GM12872 (cell line): ENCODE results near the gene CYP1A2.

Experiments used
- TF ChIP-seq, protein P1 (sequence below): IDR thresholded peaks from 3 replicates; pipeline ENCODE4 v1.5.1; 2011; ENCODE audit warnings: low read depth, mild to moderate bottlenecking, low read length, moderate library complexity; ENCODE audit not compliant: insufficient read depth

The CYP1A2 gene

DNA sequence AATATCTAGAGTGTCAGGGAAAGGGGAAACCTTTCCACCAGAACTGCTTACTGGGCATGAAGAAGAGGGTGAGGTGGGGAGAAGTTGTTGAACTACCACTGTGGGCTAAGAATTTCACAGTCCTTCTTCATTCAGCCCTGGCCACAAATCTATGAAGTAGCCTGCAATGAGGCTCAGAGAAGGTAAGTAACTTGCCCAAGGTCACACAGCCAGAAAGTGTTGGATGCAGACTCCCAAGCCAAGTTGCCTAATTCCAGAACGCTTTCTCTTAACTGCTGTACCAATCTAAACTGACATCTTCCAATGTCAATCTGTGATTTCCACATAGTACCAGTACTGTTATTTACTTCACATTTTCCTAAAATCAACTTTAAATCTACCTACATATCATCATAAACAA is 25.5 kb upstream of the CYP1A2 start:
- TF ChIP-seq, protein P1, sequence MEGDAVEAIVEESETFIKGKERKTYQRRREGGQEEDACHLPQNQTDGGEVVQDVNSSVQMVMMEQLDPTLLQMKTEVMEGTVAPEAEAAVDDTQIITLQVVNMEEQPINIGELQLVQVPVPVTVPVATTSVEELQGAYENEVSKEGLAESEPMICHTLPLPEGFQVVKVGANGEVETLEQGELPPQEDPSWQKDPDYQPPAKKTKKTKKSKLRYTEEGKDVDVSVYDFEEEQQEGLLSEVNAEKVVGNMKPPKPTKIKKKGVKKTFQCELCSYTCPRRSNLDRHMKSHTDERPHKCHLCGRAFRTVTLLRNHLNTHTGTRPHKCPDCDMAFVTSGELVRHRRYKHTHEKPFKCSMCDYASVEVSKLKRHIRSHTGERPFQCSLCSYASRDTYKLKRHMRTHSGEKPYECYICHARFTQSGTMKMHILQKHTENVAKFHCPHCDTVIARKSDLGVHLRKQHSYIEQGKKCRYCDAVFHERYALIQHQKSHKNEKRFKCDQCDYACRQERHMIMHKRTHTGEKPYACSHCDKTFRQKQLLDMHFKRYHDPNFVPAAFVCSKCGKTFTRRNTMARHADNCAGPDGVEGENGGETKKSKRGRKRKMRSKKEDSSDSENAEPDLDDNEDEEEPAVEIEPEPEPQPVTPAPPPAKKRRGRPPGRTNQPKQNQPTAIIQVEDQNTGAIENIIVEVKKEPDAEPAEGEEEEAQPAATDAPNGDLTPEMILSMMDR, result no peak

DNA sequence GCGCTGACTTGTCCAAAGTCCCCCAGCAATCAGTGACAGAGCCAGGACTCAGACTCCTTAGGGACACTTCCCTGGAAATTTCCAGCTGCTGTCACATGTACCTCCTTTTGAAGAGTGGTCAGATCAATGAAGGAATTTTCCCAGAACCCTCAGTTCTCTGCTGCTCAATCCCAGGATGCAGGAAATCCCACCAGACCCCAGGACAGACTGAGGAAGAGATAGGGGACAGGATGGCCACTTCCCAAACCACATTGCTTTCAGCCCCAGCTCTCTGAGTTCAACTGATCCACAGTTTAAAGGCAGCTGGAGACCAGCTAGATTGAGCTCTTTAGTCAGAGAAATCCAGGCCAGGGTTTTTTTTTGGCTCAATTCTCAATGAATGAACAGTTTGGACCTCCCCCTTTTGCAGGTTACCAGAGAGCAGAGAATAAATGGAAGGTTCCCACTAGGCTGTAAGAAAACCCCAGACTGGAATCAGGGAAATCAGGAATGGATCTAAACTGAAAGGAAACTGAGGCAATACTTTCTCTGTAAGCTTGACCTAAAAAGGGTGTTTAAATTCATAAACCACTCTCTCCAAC is 24.8 kb upstream of the CYP1A2 start:
- TF ChIP-seq, protein P1, result no peak

DNA sequence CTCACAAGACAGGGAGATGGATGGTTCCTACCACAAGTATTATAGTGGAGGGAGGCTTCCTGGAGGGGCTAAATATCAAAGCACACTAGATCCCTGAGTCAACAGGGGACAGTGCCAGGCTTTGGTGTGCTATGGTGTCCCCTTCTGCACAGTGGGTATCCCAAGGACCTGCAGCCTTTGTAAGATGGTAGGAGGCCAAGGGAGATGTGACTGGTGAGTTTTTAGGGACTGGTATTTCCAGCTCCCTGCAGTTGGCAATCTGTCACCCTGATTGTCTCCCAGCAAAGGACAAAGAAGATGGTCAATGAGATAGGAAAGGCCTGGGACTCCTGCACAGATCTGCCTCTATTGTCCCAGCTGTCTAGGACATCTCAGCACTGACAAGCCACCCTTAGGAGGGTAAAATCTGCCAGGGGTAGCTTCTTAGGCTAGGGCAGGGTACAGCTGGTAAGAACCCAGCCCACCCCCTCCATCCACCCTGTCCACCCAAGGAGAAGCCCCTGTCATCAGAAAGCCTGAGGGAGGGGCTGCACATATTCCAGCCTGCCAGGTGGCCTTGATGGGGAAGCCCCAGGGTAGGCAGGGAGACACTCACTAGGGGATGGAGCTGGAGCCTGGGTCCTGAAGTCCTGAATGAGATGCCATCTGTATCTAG is 23.9 kb upstream of the CYP1A2 start:
- TF ChIP-seq, protein P1, result no peak

DNA sequence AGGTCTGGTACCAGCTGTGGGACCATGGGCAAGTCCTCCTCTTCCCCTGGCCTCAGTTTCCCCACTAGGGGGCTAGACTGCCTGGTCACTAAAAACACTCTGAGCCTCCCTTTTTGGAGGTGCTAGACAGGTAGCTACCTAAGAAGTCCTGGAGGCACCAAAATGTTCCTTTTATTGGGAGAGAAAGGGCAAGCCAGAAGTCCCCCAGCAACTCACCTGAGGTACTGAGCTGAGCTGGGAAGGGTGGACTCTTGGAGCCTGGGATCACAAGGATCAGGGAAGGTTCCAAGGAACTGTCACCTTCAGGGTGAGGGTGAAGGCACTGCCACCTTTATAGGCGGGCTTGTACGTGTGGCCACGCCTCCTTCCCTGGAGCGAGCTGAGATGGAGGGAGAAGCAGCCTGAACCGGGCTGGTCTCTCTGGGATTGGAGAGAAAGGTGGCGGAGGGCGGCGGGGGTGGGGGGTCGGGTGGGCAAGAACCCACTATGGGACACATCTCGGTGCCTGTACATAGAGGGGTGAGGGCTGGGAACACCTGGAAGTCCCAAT is 23.3 kb upstream of the CYP1A2 start, which contains the start of gene CYP1A1:
CYP1A1 (minus strand) TSS at position 304 of the 550 bp plus-strand sequence. CDS start 2,431 bp downstream, outside the sequence.
- TF ChIP-seq, protein P1, result no peak

DNA sequence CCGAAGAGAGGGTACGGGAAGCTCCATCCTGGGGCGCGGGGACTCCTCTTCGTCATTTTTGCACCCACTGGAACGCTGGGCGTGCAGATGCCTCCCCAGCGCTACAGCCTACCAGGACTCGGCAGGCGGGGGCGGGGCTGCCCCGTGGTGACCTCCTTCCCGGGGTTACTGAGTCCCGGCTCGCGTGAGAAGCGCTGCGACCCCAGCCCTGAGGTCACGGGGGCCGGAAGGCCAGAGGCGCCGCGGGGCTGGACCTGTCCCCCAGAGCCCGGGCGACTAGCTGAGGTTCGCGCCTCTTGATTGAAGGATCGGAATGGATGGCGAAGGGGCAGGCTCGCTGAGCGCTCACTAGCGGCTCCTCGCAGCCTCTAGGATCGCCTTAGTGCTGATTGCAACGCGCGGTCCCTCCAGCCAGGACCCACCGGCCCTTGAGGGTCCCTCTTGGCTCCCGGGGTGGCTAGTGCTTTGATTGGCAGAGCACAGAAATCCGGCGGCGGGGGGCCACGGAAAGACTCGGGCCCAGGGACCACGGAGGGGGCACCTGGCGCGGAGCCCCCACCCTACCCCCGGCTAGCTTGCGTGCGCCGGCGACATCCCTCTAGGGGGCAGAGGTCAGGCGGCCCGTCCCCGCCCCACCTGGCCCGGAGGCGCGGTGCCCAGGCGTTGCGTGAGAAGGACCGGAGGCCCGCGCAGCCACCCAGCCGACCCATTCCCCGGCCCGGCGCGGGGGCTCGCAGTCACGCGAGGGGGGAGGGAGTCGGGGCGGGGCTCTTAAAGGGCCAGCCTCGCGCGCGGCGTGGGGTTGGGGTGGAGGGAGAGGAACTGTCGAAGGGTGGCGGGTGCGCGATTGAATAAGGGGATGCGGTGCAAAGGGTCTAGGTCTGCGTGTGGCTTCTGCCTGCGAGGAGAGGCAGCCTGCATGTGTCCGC is 22.5 kb upstream of the CYP1A2 start:
- TF ChIP-seq, protein P1, result no peak

DNA sequence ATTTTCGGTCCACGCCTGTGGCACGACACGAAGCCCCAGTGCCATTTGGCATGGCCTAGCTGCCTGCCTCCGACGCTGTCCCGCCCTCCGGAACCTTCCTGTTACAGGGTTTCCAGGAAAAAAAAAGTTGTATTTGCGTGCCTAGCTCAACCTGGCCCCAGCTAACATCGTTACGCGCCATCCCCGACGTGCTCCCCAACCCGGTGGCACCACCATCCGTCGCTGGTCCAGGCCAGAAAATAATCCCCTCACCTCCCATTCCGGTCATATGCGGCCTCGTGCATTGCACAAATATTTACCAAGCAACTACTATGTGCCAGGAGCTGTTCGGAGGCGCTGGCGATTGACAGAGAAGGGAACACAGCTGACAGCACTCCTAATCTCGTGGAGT is 21.9 kb upstream of the CYP1A2 start:
- TF ChIP-seq, protein P1, result no peak

DNA sequence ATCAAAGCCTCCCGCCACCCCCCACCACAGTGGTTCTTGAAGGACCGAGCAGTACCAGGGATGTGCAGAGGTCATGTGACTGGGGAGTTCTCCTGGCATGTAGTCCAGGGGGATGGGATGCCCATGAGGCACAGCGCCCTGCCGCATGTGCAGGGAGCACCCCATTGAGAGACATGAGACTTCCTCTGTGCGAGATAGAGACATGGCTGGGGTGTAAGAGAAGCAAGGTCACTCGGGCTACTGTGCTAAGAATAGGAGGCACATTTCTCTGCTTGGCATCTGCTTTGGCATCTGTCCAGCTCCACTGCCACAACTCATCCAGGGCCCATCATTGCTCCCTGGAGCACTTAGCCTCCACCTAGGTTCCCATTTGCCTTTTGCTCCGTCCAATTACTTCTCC is 20.9 kb upstream of the CYP1A2 start:
- TF ChIP-seq, protein P1, result no peak
